NB4 (cell line): ENCODE measurements around the gene SPACA7.

Experiments used
- DNase-seq: peaks from one replicate; pipeline ENCODE4 v3.0.0; 2010; ENCODE audit warnings: low read depth
- H3K4me3 ChIP-seq: one replicate; pipeline ENCODE4 v1.5.1; 2011; ENCODE audit warnings: mild to moderate bottlenecking, low read depth, low read length, moderate library complexity
- CTCF ChIP-seq: IDR thresholded peaks from one replicate; pipeline ENCODE4 v1.5.1; 2012; ENCODE audit warnings: low read depth, low read length
- MYC ChIP-seq: IDR thresholded peaks from 2 replicates; pipeline ENCODE4 v1.6.1; 2011; ENCODE audit warnings: low read depth, low read length
- POLR2A ChIP-seq: IDR thresholded peaks from 2 replicates; pipeline ENCODE4 v1.6.1; 2011; ENCODE audit warnings: mild to moderate bottlenecking; ENCODE audit not compliant: insufficient read length; ENCODE audit errors: extremely low read depth
- TF ChIP-seq, protein P1 (sequence below): IDR thresholded peaks from 2 replicates; pipeline ENCODE4 v1.6.1; 2011; ENCODE audit warnings: low read depth, low read length

Gene SPACA7

GRCh38 chr13:112464720-112465119 lies 88.6 kb downstream of the SPACA7 start:
- TF ChIP-seq POLR2A (no peak), MYC (no peak), CTCF (no peak)
- TF ChIP-seq, protein P1, sequence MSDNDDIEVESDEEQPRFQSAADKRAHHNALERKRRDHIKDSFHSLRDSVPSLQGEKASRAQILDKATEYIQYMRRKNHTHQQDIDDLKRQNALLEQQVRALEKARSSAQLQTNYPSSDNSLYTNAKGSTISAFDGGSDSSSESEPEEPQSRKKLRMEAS, result no peak
- H3K4me3 ChIP-seq, result no peak overlapping the region
- no peak for DNase-seq

DNA sequence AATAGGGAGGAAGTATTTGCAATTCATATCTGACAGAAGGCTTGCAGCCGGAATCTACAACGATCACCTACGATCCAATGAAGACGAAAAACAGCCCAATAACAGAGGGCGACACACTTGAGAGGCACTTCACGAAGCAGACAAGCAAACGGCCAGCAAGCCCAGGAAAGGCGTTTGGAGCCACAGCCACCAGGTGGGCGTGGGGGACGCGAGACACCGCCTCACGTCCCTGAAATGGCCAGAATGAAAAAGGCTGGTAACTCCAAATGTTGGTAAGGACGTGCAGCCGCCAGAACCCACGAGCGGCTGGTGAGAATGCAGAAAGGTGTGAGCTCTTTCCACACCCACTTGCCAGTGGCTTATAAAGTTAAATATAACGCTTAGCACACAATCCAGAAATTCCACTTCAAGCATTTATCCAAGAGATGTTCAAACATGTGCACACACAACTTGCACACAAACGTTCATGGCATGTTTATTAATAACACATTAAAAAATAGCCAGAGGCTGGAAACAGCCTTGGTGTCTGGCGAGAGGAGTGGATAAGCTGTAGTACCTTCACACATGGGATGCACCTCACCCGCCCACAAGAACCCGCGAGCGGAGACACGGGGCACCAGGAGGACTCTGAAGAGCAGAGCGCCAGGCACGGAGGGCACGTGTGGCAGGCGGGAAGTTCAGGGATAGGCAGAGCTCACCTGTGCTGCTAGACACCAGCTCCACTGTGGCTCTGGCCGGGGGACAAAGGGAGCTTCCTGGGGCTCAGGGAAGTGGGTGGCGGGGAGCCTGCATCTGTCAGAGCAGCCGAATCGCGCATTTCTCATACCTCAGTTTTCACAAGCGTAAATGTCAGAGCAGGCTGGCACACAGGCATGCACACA lies 89.3 kb downstream of the SPACA7 start:
- no peak for DNase-seq
- H3K4me3 ChIP-seq, result no peak overlapping the region
- TF ChIP-seq CTCF, result no peak
- TF ChIP-seq, protein P1, result no peak
- TF ChIP-seq MYC, result no peak
- no peak for TF ChIP-seq POLR2A

- TF ChIP-seq, protein P1, result no peak
- TF ChIP-seq POLR2A (no peak), CTCF (no peak), MYC (no peak)
- no peak for DNase-seq
- no peak overlapping the region for H3K4me3 ChIP-seq
Measured at GRCh38 chr13:112466132-112467058, 90.2 kb downstream of the SPACA7 start.

GRCh38 chr13:112467236-112467635 lies 91.1 kb downstream of the SPACA7 start:
- DNase-seq, result no peak
- no peak overlapping the region for H3K4me3 ChIP-seq
- TF ChIP-seq, protein P1, result no peak
- TF ChIP-seq POLR2A (no peak), MYC (no peak), CTCF (no peak)

- H3K4me3 ChIP-seq, result no peak overlapping the region
- TF ChIP-seq, protein P1, result no peak
- TF ChIP-seq POLR2A (no peak), MYC (no peak), CTCF (no peak)
- no peak for DNase-seq
Measured at GRCh38 chr13:112468069-112468468, 91.9 kb downstream of the SPACA7 start.
